Left lung (tissue), 10 donors: ENCODE results near the gene SLC20A1. TPM values are rescaled to one million over a fixed set of nuclear protein-coding genes. Genes with fewer than 3 reads are reported as not detected.
A peak's percentile ranks its signal among the peaks of the same experiment; 100 is the strongest.

ENCODE experiments used
- ATAC-seq: fragments of 200-7000 bp; cut with Tn5 transposase; one replicate; pipeline ENCODE4 v1.9.1; 2020; ENCODE audit warnings: moderate library complexity
- DNase-seq, 4 donors: peaks; one replicate each; pipeline ENCODE4 v3.0.0-alpha.2; 2013 to 2020
- H3K27ac ChIP-seq, 2 donors: fragments of 200-600 bp; sonication (generic) in 1 of 2; one replicate each; pipeline versions ENCODE4 v1.5.0 to v1.8.0; 2020 to 2021
- H3K27me3 ChIP-seq, 2 donors: fragments of 200-600 bp; sonication (generic) in 1 of 2; one replicate each; pipeline versions ENCODE4 v1.5.0 to v1.8.0; 2020 to 2021
- H3K36me3 ChIP-seq, 2 donors: fragments of 200-600 bp; sonication (generic) in 1 of 2; one replicate each; pipeline versions ENCODE4 v1.5.0 to v1.8.0; 2020 to 2021
- H3K4me1 ChIP-seq, 2 donors: fragments of 200-600 bp; one replicate each; pipeline ENCODE4 v1.8.0; 2021
- H3K4me3 ChIP-seq, 2 donors: fragments of 200-600 bp; sonication (generic) in 1 of 2; one replicate each; pipeline versions ENCODE4 v1.5.0 to v1.8.0; 2020 to 2021; ENCODE audit warnings: mild to moderate bottlenecking in 1 of 2
- H3K9me3 ChIP-seq, 2 donors: fragments of 200-600 bp; sonication (generic) in 1 of 2; one replicate each; pipeline versions ENCODE4 v1.5.0 to v1.8.0; 2020 to 2021
- intact Hi-C, 2 donors: fragments of 100-400 bp; cut with DNase I; formaldehyde crosslinking; loops; one replicate each; pipeline versions ENCODE4 v1.11.2 to v1.14.2; 2022
- polyA plus RNA-seq, 6 donors: library from polyadenylated mRNA; unstranded; fragments of 120-200 nt; gene quantifications; one replicate each; pipeline ENCODE4 v1.2.1, GENCODE V29; 2013; ENCODE audit not compliant: insufficient read length in 6 of 6
- total RNA-seq, 2 donors: library from RNA; stranded (reverse); fragmentation: NEBNext Ultra II Directional; extraction: Animal tissue kit (Norgen Biotek cat#: 25700); gene quantifications; one replicate each; pipeline ENCODE4 v1.2.1, GENCODE V29; 2021
- TF ChIP-seq, protein P1 (sequence below), 2 donors: fragments of 200-600 bp; sonication (generic) in 1 of 2; IDR thresholded peaks; one replicate each; pipeline versions ENCODE4 v1.5.0 to v1.8.0; 2021; ENCODE audit warnings: antibody characterized with exemption in 2 of 2
- donor health status: DM: no; HTN: yes; CAD: no.
- donor health status: DM: no; HTN: no; CAD: no.

Gene SLC20A1
- total and polyA plus RNA-seq, 8 donors: 33.9 to 68.2 (median 37.8) TPM

DNA sequence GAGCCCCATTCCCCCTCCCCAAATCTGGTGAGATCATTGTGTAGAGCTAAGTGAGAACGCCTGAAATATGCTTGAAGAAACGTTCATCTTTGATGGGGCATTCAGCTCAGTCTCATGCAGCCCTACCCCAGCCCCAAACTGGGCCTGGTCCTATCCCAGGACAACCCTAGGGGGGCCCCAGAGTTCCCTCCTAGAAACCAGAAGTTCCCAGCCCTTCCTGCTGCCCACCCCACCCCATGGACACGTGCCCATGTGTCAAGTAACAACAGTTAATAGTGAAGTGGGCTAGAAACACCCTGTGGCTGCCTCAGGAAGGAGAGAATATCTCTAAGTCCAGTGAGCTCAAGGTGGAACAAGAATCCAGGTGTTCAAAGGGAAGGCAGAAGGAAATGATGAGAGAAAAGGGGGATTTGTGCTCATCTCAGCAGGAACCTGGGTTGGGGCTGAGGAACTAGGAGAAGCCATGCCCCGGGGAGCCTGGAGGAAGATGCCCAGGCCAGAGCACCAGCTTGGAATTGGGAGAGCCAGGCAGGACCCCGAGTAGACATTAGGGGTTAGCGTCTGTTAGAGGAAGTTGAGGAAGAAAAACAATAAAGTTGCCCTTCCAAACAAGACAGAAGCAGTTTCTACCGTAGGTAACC, 20.1 kb upstream of the SLC20A1 start:
- no peak for DNase-seq
- no peak for ATAC-seq
- peaks cover 17 to 61% of the 10 kb centered on the region in 2 donors for H3K4me1 ChIP-seq
- H3K4me3 ChIP-seq: no peak overlapping the region
- no peaks in the 10 kb centered on the region for H3K36me3 ChIP-seq
- H3K9me3 ChIP-seq: no peaks in the 10 kb centered on the region
- peak overlapping the region in 1 of 2 donors; percentile 86 for H3K27ac ChIP-seq
- TF ChIP-seq, protein P1, sequence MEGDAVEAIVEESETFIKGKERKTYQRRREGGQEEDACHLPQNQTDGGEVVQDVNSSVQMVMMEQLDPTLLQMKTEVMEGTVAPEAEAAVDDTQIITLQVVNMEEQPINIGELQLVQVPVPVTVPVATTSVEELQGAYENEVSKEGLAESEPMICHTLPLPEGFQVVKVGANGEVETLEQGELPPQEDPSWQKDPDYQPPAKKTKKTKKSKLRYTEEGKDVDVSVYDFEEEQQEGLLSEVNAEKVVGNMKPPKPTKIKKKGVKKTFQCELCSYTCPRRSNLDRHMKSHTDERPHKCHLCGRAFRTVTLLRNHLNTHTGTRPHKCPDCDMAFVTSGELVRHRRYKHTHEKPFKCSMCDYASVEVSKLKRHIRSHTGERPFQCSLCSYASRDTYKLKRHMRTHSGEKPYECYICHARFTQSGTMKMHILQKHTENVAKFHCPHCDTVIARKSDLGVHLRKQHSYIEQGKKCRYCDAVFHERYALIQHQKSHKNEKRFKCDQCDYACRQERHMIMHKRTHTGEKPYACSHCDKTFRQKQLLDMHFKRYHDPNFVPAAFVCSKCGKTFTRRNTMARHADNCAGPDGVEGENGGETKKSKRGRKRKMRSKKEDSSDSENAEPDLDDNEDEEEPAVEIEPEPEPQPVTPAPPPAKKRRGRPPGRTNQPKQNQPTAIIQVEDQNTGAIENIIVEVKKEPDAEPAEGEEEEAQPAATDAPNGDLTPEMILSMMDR (IDR thresholded peaks at IDR 0.05): no peak
- H3K27me3 ChIP-seq: no peaks in the 10 kb centered on the region
- intact Hi-C loops: no loop called here

DNA sequence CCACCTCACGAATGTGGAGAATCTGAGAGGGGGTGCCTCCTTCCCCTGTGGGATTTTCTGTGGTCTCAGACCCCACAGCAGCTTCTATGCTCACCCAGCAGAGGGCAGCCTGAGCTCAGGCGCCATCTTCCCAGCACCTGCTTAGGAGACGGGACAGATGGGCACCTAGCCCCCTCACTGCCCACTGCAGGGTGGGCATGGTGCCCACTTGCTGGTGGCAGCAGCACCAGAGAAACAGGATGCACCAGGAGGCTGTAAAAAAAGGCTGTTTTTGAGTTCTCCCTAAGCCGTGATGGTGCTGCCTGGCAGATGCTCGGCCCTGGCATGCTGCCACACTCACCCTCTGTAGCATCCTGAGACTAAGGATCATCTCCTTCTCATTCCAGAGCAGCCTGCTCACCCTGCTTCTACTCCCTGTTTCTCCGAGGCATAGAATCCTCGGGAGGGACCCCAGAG, 19.1 kb upstream of the SLC20A1 start:
- Histone ChIP-seq H3K4me3 (no peak overlapping the region), H3K4me1 (peaks cover 17 to 71% of the 10 kb centered on the region in 2 donors), H3K9me3 (no peaks in the 10 kb centered on the region), H3K36me3 (no peaks in the 10 kb centered on the region), H3K27me3 (no peaks in the 10 kb centered on the region), H3K27ac (peak overlapping the region; percentile 78 to 86)
- TF ChIP-seq, protein P1 (IDR thresholded peaks at IDR 0.05): peak; percentile 73 to 87
- peak; percentile 85 for ATAC-seq
- intact Hi-C loops: no loop called here
- DNase-seq: peak; percentile 28 to 88 (median 55)

DNA sequence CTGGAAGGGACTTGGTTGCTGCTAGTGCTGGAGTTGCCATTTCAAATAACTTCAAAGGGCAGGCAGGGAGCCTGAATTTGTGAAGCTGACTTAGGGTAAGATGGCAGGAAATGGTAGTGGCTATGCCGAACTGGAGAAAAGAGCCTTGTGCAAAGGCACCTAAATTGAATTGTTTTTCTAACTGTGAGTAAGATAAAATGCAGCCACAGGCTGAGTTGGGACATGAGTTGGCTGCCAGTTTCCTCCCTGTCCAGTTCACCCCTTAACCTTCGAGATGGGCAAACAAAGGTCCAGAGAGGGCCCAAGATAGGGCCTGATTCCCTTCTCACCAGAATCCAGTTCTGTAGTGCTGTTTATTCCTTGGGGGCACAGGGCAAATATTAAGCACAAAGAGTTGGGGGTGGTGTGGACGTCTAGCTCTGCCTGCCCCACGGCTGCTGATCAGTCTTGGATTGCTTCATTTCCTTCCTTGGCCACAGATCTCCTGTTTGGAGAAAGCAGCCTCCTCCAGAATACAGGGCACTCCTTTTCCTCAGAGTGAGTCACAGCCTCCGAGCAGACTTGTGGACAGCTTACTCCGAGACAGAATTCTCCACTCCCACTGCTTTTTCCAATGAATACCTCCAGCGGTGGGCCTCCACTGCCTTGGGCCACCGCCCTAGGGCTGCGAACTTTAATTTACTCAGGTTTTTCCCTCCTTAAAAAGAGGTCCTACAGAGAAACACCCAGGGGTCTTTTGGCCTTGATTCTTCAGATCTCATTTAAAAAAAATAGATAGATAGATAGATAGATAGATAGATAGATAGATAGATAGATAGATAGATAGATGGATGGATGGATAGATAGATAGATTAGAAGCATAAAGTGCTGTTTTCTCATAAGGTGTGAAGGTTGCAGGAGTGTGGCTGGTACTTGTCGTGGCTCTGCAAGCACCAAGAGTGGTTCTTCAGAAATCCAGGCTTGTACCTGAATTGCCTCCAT, 18.4 kb upstream of the SLC20A1 start:
- intact Hi-C loops: no loop called here

DNA sequence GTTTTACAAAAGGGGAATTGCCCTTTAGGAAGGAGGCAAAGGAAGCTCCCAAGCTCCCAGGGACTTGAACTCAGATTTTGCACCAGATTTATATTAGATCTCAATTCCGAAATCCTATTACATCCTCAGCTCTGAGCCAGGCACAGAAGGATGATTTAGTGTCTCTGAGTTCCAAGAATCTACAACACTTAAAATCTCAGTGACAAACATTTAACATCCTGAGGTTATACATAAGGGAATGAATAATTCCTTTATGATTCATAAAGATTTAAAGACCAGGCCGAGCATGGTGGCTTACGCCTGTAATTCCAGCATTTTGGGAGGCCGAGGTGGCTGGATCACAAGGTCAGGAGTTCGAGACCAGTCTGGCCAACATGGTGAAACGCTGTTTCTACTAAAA, 16.5 kb upstream of the SLC20A1 start:
- Histone ChIP-seq H3K36me3 (no peaks in the 10 kb centered on the region), H3K9me3 (no peaks in the 10 kb centered on the region), H3K27me3 (no peaks in the 10 kb centered on the region), H3K4me3 (no peak overlapping the region), H3K4me1 (peaks cover 17 to 75% of the 10 kb centered on the region in 2 donors), H3K27ac (no peak overlapping the region)
- no peak for ATAC-seq
- intact Hi-C loops: no loop called here
- no peak for DNase-seq
- TF ChIP-seq, protein P1 (IDR thresholded peaks at IDR 0.05): no peak

More for the DNA sequence above, 18.4 kb upstream of the SLC20A1 start:
- Histone ChIP-seq H3K36me3 (no peaks in the 10 kb centered on the region), H3K27ac (peak overlapping the region; percentile 78 to 86), H3K9me3 (no peaks in the 10 kb centered on the region), H3K4me1 (peaks cover 17 to 78% of the 10 kb centered on the region in 2 donors), H3K4me3 (no peak overlapping the region), H3K27me3 (no peaks in the 10 kb centered on the region)
- TF ChIP-seq, protein P1 (IDR thresholded peaks at IDR 0.05): no peak
- DNase-seq: peak in 1 of 4 donors; percentile 63
- ATAC-seq: peak; percentile 82

DNA sequence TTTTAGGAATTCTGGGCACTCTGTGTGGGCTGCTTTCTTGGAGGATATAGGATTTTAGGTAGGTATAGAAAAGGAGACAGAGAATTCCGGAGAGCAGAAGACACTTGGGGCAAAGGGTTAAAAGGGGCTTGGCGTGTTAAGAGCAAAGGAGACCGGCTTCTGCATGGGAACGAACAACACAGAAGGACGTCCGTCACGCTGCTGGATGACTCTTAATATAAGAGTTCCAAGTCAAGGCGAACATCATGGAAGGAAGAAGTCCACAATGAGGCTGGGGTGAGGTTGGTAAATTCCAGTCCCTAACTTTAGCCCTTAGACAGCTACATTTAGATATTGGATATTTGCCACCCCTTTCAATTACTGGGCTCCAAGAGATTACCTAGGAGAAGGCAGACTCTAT, 15.9 kb upstream of the SLC20A1 start:
- TF ChIP-seq, protein P1 (IDR thresholded peaks at IDR 0.05): no peak
- Histone ChIP-seq H3K4me1 (peaks cover 14 to 69% of the 10 kb centered on the region in 2 donors), H3K27ac (no peak overlapping the region), H3K9me3 (no peaks in the 10 kb centered on the region), H3K27me3 (no peaks in the 10 kb centered on the region), H3K36me3 (no peaks in the 10 kb centered on the region), H3K4me3 (no peak overlapping the region)
- DNase-seq (no peak), ATAC-seq (no peak)
- intact Hi-C loops: no loop called here
